Glomerular endothelial cell (primary cell): ENCODE measurements around the gene INCA1. TPM values are rescaled to one million over a fixed set of nuclear protein-coding genes. Genes with fewer than 3 reads are reported as not detected.

ENCODE experiments used
- DNase-seq: peaks from one replicate; pipeline ENCODE4 v3.0.0-alpha.2; 2011; ENCODE audit warnings: low read depth, low spot score; ENCODE audit errors: extremely low read depth
- total RNA-seq: library from RNA; depleted of rRNA; stranded (reverse); fragments of >200 nt; gene quantifications from 2 replicates; pipeline ENCODE4 v1.2.3, GENCODE V29; 2015

The INCA1 gene
- total RNA-seq, 1 donor from 2014 or later = 0.76 TPM

DNA sequence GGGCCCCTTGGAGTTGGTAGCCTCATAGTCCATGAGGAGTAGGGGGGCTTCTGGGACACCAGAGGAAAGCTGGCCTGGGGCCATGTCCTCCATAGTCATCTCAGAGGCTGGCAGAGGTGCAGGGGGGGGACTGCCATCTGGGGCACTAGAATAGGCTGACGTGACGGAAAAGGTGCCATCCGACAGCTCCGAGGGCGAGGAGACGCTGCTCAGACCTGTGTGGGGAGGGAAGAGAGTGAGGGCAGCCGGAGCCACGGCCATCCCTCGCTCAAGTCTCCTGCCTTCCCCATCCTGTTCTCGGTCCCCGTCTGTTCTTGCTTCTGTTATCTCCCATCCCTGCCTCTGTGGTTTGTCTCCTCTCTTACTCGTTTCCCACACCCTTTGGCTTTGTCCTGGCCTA, 25.0 kb downstream of the INCA1 start:
- no peak for DNase-seq

DNA sequence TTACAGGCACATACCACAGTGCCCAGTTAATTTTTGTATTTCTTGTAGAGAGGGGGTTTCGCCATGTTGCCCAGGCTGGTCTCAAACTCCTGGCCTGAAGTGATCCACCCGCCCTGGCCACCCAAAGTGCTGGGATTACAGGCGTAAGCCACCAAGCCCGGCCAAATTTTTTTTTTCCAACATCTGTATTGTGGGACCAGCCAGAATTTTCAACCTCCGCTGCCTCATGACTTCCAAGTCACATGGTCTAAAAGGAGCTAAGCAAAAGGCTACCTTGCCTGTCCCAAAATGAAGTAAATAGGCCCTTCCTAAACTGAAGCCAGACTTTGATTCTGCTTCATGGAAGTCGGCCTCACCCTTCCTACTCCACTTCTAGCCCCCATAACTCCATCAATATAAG, 25.5 kb downstream of the INCA1 start:
- DNase-seq = no peak

- DNase-seq = no peak
Observed at GRCh38 chr17:4970273-4970672, 27.0 kb downstream of the INCA1 start.

- DNase-seq = no peak
Observed at GRCh38 chr17:4969551-4970173, 27.7 kb downstream of the INCA1 start.

GRCh38 chr17:4969047-4969550, 28.2 kb downstream of the INCA1 start:
- DNase-seq = no peak

DNA sequence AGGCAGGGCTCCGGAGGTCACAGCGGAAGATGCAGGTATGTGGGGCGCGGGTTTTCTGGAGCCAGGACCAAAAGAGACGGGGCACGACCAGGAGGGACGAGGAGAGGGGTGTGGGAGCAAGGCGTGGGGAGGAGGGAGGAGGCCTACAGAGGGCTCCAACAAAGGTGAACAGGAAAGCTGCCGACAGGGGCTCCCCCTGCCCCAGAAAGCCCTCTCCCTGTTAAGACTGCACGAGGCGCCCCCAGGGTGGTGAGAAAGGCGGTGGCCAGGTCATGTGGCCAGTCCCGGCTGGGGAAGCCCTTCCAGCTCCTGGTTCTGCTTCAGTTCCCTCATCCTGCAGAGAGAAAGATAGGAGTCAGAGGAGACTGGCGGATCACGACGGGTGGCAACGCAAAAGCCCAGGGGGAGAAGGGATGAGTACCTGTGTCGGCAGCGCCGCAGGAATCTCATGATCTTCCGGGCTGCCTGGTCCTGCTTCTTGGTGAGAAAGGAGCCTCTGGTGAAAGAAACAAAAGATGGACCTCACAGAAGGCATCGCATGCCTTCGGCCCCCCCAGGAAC, 28.8 kb downstream of the INCA1 start:
- no peak for DNase-seq

DNA sequence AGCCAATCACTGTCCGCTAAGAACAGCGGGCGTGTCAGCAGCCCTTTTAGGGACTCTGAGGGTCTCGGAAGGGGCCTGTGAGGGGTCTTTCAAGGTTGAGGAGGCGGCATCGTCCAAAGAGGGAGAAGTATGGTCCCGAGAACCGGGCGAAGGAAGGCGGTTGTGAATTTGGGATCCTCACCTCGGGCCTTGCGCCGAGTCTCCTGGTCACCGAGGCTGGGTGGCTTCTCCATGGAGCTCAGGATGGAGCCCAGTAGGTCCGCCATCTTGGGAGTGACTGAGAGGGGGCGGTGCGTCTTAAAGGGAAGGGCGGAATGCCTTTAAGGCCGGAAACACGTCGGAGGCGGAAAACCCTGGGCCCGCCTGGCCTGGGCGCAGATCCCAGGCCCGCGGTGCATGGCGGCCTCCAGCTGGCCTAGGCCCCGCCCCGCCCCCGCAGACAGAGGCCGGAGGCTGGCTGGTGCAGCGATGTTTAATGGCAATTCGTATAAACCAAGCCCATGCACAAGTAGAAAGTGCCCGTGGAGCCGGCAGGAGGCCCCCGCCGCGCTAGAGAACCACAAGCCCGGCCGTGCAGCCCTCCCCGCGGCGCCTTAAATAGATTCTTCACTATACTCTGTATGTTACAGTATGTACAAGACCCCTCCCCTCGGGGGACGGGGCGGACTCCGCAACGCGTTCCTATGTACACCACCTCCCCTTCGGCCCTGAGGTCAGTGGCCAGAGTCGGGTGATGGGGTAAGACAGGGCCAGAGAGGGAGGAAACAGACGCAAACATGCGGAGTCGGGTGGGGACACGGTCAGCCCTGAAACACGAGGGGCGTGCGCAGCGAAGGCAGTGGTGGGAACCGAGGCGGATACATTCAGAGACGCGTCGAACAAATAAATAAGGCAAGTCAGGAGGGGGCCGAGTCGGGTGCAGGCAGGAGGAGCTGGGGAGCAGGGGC, 29.5 kb downstream of the INCA1 start, which contains the start of gene SPAG7:
SPAG7 (minus strand) TSS at position 279 of the 947 bp plus-strand sequence; CDS start at position 266, 13 bp downstream.
- peak; percentile 86 for DNase-seq

DNA sequence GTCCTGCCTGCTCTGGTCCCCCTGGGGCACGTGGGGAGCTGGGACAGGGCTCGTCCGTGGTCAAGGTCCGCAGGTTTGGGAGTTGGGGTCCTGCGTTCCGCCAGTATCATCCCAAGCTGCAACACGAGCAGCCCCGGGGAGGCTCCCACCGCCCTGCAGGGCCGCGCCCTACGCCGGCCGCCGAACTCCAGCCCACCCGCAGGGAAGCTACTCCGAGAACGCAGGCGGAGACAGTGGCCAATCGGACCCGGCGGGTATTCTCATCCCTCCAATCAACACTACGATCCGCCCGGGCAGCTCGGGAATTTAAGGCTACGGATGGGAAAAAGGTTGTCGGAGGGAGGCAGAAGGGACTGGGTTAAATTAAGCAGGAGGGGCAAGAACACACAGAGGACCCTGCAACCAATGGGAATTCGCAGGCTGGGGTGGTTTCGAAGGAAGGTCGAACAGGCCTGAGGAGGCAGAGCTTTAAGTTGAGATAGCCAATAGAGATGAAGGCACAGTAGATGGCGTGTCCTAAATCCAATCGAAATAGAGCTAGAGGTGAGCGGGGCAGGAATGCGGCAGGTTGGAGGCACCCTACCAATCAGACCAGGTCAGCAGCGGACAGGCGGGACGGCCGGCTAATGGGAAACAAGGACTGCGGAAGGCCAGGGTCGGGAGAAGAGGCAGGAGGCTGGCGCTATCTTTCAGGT, 30.3 kb downstream of the INCA1 start:
- DNase-seq = peak; percentile 97

GRCh38 chr17:4965311-4965986, 31.9 kb downstream of the INCA1 start:
- DNase-seq = no peak

DNA sequence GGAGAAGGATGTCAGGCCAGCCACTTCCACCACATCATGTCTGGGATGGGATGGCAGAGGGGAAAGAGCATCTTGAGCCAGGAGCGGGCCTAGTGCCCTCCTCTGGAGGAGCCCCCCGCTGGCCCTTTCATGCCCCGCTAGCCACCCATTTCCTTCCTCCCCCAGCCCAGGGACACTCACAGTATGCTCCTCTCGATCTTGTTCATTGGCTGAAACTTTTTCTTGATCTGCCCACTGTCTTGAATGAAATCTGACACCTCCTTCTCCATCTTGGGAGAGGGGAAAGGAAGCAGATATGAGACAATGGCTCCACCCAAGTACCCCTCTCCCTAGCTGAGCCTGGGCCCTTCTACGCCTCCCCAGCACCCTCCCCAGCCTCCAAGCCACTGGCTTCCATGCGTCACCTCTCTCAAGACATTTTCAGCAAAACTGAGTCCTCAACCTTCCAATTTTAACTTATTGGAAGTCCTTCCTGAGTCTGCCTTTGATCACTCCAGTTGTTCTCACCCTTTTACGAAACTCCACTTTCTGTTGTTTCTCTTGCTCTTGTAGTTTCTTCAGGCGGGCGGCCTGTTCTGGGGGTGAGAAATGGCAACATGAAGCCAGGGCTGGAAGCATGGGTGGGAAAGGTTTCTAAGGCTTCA, 36.9 kb downstream of the INCA1 start:
- DNase-seq = no peak

DNA sequence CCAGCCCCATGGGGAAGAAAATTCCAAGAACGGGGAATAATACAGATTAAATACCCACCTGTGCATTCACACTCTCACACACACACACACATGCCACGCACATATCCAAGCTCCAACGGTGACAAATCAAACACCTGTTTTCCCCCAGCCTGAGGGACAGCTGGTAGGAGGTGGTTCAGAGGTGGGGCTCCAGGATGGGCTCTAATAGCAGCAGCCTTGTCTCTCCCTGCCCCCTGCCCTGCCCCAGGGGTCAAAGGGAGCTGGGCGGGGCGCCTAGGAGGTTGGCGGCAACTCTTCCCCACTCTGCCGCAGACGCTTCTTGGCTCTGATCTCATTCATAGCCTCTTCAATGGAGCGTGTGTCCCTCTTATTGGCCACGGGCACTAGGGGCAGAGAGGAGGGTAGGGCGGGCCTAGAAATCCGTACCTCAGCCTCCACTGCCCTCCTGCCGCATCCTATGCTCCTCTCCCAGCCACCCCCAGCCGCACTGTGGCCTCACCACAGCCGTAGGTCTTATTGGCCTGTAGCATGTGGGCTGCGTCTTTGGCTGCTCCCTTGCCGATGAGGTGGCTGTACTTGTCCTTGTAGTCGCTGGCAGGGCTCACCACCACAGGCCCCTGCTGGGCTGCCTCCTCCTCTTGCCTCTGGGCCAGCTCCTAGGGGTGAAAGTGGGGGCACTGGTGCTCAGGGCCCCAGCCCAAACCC, 37.9 kb downstream of the INCA1 start:
- DNase-seq = no peak

- DNase-seq = no peak
Observed at GRCh38 chr17:4958102-4958501, 39.2 kb downstream of the INCA1 start.

- no peak for DNase-seq
Observed at GRCh38 chr17:4956493-4957061, 40.7 kb downstream of the INCA1 start.

DNA sequence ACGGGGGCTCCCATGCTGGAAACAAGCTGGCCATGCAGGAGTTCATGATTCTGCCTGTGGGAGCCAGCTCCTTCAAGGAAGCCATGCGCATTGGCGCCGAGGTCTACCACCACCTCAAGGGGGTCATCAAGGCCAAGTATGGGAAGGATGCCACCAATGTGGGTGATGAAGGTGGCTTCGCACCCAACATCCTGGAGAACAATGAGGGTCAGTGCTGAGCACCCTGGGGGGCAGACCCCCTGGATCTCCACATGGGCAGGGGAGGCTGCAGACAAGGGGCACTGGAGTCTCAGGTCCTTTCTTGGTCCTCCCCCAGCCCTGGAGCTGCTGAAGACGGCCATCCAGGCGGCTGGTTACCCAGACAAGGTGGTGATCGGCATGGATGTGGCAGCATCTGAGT, 42.2 kb downstream of the INCA1 start:
- no peak for DNase-seq

DNA sequence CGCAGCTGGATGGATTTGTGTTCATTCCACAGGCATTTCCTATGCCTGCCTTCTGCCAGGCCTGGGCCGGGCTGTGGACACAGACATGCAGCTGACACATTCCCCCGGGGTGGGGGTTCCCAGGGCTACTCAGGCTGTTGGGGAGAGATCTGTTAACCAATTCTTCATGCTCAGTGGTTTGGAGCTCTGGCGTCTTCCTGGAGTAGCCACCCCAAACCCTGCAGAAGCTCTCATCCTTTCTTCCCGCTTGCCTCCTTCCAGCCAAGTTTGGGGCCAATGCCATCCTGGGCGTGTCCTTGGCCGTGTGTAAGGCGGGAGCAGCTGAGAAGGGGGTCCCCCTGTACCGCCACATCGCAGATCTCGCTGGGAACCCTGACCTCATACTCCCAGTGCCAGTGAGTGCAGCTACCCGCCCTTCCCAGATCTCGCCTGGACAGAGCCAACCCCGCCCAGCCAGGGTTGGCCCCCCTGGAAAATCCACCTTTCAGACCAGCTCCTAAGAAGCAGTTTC, 43.8 kb downstream of the INCA1 start:
- no peak for DNase-seq

GRCh38 chr17:4951486-4951885, 45.8 kb downstream of the INCA1 start:
- DNase-seq = no peak

DNA sequence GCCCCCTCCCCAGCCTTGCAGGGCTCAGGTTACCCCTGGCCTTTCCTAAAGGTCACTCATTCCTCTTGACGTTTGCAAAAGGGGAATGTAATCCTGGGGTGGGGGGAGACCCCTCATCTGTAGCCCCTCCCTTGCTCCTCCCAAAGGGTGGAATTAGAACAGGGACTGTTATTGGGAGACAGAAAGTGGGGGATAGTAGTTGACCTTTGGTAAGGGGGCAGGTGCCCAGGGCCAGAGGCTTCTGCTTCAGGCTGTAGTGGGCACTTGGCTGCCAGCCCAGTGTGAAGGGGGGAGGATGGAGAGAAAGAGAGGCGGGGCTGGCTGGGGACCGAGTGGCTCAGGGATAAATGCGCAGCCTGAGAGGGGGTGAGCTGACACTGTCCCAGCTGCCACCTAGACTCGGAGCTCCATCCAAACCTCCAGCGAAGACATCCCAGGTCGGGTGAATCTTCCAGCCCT, 46.5 kb downstream of the INCA1 start, which contains the start of gene ENO3:
ENO3 (plus strand) TSS at position 374 of the 459 bp plus-strand sequence. CDS start 711 bp downstream, outside the sequence.
- DNase-seq = no peak

DNA sequence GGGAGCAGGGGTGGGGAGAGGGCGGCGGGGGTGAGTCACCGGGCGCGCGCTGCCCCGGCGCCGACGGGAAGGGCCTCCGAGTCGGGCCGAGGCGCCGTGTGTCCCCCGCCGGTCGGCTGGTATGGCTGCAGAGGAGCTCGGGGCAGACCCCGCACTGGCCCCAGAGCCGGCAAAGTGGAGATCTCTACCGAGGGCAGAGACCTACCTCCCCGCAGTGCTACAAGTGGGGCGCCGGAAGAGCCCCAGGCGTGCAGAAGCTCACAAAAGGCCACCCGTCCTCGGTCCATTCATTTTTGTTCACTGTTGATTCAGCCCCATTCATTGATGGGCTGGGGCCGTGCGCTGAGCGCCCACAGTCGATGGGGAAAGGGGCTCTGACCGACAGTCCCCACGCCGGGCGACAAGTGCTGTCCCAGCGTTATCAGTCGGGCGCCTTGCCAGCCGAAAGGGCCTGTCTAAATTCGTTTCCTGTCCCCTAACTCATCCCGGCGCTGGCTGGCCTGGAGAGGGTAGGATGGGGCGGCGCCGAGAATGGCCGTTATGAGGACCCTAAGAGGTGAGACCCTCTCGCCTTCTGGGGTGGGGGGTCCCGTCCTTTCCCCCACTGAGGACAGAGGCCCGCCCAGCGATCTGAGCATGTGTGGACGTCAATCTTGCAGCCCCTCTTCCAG, 47.1 kb downstream of the INCA1 start:
- DNase-seq = no peak
